Thyroid gland (tissue), 4 donors: ENCODE data around the gene SEMA5A.

Experiments
- POLR2A ChIP-seq, 2 donors: fragments of 450-650 bp; IDR thresholded peaks; one replicate each; pipeline ENCODE4 v1.6.1; 2017; ENCODE audit warnings: antibody characterized with exemption in 2 of 2, mild to moderate bottlenecking in 2 of 2, moderate library complexity in 1 of 2
- TF ChIP-seq, protein P1 (sequence below), 6 experiments: fragments of 200-600 bp in 3 of 6; fragments of 450-650 bp in 3 of 6; sonication (generic) in 3 of 6; IDR thresholded peaks; one replicate each; pipeline ENCODE4 v1.5.1; 2016 to 2019; ENCODE audit warnings: antibody characterized with exemption in 6 of 6, mild to moderate bottlenecking in 2 of 6, inconsistent platforms in 1 of 6, moderate library complexity in 1 of 6

DNA sequence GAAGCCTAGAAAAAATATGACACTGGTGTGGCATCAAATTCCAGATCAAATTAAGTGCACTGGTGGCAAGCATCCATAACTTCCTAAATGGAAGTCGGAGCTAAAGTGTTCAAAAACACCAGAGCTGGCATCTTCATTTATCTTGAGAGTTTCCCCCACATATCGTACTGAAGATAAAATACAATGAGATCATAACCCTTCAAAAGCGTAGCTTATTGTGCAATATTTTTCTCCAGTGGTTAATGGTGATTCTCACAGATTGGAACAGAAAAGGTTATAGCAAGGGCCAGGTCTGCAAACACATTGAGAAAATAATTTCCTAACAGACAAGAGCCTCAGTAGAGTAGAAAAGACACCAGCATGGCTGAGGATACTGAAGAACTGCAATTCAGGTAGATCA, 147.6 kb downstream of the SEMA5A start:
- TF ChIP-seq, protein P1, sequence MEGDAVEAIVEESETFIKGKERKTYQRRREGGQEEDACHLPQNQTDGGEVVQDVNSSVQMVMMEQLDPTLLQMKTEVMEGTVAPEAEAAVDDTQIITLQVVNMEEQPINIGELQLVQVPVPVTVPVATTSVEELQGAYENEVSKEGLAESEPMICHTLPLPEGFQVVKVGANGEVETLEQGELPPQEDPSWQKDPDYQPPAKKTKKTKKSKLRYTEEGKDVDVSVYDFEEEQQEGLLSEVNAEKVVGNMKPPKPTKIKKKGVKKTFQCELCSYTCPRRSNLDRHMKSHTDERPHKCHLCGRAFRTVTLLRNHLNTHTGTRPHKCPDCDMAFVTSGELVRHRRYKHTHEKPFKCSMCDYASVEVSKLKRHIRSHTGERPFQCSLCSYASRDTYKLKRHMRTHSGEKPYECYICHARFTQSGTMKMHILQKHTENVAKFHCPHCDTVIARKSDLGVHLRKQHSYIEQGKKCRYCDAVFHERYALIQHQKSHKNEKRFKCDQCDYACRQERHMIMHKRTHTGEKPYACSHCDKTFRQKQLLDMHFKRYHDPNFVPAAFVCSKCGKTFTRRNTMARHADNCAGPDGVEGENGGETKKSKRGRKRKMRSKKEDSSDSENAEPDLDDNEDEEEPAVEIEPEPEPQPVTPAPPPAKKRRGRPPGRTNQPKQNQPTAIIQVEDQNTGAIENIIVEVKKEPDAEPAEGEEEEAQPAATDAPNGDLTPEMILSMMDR (IDR thresholded peaks at IDR 0.05) = no peak
- TF ChIP-seq POLR2A (IDR thresholded peaks at IDR 0.05) = no peak
